IMR-90 (cell line): ENCODE results near the gene ZFP36L2. TPM values are rescaled to one million over a fixed set of nuclear protein-coding genes. Genes with fewer than 3 reads are reported as not detected.

ENCODE experiments used
- ATAC-seq: fragments of 200-7000 bp; cut with Tn5 transposase; 2 replicates; pipeline ENCODE4 v1.9.1; 2020; ENCODE audit warnings: low read depth, mild to moderate bottlenecking, moderate library complexity
- BruUV-seq: library from RNA; stranded (reverse); fragments of 400-500 nt; replicated peaks from 2 replicates; lab custom pipeline; 2021; lab: Mats Ljungman, UMichigan
- CTCF ChIA-PET: fragments of 300-600 bp; formaldehyde crosslinking; extraction: SDS; loops from one replicate; lab custom pipeline; 2021; ENCODE audit warnings: antibody characterized with exemption; lab: Yijun Ruan, JAX
- POLR2A ChIA-PET: fragments of 300-600 bp; sonication (Branson Sonifier 250); formaldehyde crosslinking; loops from one replicate; lab custom pipeline; 2022; ENCODE audit warnings: antibody characterized with exemption; ENCODE audit not compliant: unreplicated experiment; lab: Charles Lee
- DNase-seq: peaks from one replicate; pipeline ENCODE4 v3.0.0; 2013
- H2AFZ ChIP-seq: replicated peaks from 2 replicates; pipeline ENCODE3; 2013; ENCODE audit warnings: low read length, mild to moderate bottlenecking; ENCODE audit not compliant: poor library complexity
- H2AK5ac ChIP-seq: 2 replicates; pipeline ENCODE4 v1.6.1; 2013; ENCODE audit warnings: low read depth, low read length, inconsistent platforms
- H2AK9ac ChIP-seq: replicated peaks from 2 replicates; pipeline ENCODE3; 2013; ENCODE audit warnings: mild to moderate bottlenecking, low read depth, low read length, moderate library complexity; ENCODE audit not compliant: poor library complexity
- H2BK120ac ChIP-seq: 2 replicates; pipeline ENCODE4 v1.6.1; 2013; ENCODE audit warnings: low read depth, low read length, inconsistent platforms
- H2BK15ac ChIP-seq: 3 replicates; pipeline ENCODE4 v1.6.1; 2013; ENCODE audit warnings: low read depth, low read length, inconsistent platforms
- H2BK20ac ChIP-seq: 2 replicates; pipeline ENCODE4 v1.6.1; 2013; ENCODE audit warnings: low read depth, mild to moderate bottlenecking, inconsistent platforms, low read length, moderate library complexity
- H2BK5ac ChIP-seq: 2 replicates; pipeline ENCODE4 v1.6.1; 2013; ENCODE audit warnings: mild to moderate bottlenecking, low read depth, low read length, inconsistent platforms; ENCODE audit not compliant: poor library complexity, severe bottlenecking
- H3K14ac ChIP-seq: replicated peaks from 2 replicates; pipeline ENCODE4 v1.6.1; 2013; ENCODE audit warnings: low read depth, low read length, inconsistent platforms
- H3K18ac ChIP-seq: 2 replicates; pipeline ENCODE4 v1.6.1; 2013; ENCODE audit warnings: low read depth, low read length, control low read depth
- H3K23ac ChIP-seq: 2 replicates; pipeline ENCODE4 v1.6.1; 2013; ENCODE audit warnings: low read depth, low read length, inconsistent platforms
- H3K27ac ChIP-seq: 2 replicates; pipeline ENCODE4 v1.5.1; 2013; ENCODE audit warnings: mild to moderate bottlenecking, control low read depth, low read length; ENCODE audit not compliant: insufficient read depth
- H3K27me3 ChIP-seq: 2 replicates; pipeline ENCODE4 v1.6.1; 2013; ENCODE audit warnings: low read length; ENCODE audit not compliant: control insufficient read depth, insufficient read depth
- H3K36me3 ChIP-seq: 2 replicates; pipeline ENCODE4 v1.6.1; 2013; ENCODE audit warnings: low read length, mixed read lengths; ENCODE audit not compliant: control insufficient read depth, insufficient read depth
- H3K4ac ChIP-seq: 2 replicates; pipeline ENCODE4 v1.6.1; 2013; ENCODE audit warnings: low read depth, low read length, inconsistent platforms
- H3K4me1 ChIP-seq: 2 replicates; pipeline ENCODE4 v1.6.1; 2013; ENCODE audit warnings: low read length, mixed read lengths; ENCODE audit not compliant: control insufficient read depth, insufficient read depth
- H3K4me2 ChIP-seq: 2 replicates; pipeline ENCODE4 v1.6.1; 2013; ENCODE audit warnings: low read depth, mild to moderate bottlenecking, control low read depth, low read length, moderate library complexity
- H3K4me3 ChIP-seq: 2 replicates; pipeline ENCODE4 v1.5.1; 2013; ENCODE audit warnings: low read depth, mild to moderate bottlenecking, control low read depth, low read length, moderate library complexity; ENCODE audit not compliant: insufficient read depth
- H3K56ac ChIP-seq: 2 replicates; pipeline ENCODE4 v1.6.1; 2013; ENCODE audit warnings: low read length, inconsistent platforms; ENCODE audit not compliant: insufficient read depth; ENCODE audit errors: extremely low read depth
- H3K79me1 ChIP-seq, 2 experiments: 2 replicates each; pipeline ENCODE4 v1.6.1; 2013; ENCODE audit warnings: low read length in 2 of 2, inconsistent platforms in 1 of 2, low read depth in 1 of 2
- H3K9ac ChIP-seq: 2 replicates; pipeline ENCODE4 v1.6.1; 2013; ENCODE audit warnings: low read depth, low read length, control low read depth
- H3K9me1 ChIP-seq: 2 replicates; pipeline ENCODE4 v1.6.1; 2013; ENCODE audit warnings: low read length, inconsistent platforms; ENCODE audit not compliant: insufficient read depth
- H3K9me3 ChIP-seq: 2 replicates; pipeline ENCODE4 v1.6.1; 2013; ENCODE audit warnings: low read length; ENCODE audit not compliant: control insufficient read depth, insufficient read depth
- H4K20me1 ChIP-seq: 2 replicates; pipeline ENCODE4 v1.6.1; 2013; ENCODE audit warnings: low read length, inconsistent platforms; ENCODE audit not compliant: insufficient read depth
- H4K5ac ChIP-seq: 2 replicates; pipeline ENCODE4 v1.6.1; 2013; ENCODE audit warnings: mild to moderate bottlenecking, low read depth, low read length, control low read depth
- H4K8ac ChIP-seq, 2 experiments: 2 replicates each; pipeline ENCODE4 v1.6.1; 2013; ENCODE audit warnings: low read depth in 2 of 2, low read length in 2 of 2, control low read depth in 1 of 2, inconsistent platforms in 1 of 2
- H4K91ac ChIP-seq: 2 replicates; pipeline ENCODE4 v1.6.1; 2013; ENCODE audit warnings: low read depth, low read length, inconsistent platforms; ENCODE audit not compliant: insufficient read depth
- BHLHE40 ChIP-seq: fragments of 150-350 bp; IDR thresholded peaks from 2 replicates; pipeline ENCODE4 v1.6.1; 2016; ENCODE audit warnings: mild to moderate bottlenecking, low read depth, low read length
- CEBPB ChIP-seq: IDR thresholded peaks from 2 replicates; pipeline ENCODE4 v1.6.1; 2012; ENCODE audit warnings: low read depth, low read length, improper control_type of control experiment
- CHD1 ChIP-seq: IDR thresholded peaks from 2 replicates; pipeline ENCODE4 v1.6.1; 2012; ENCODE audit warnings: low read depth, low read length, improper control_type of control experiment
- CTCF ChIP-seq: conservative IDR thresholded peaks from 2 replicates; pipeline ENCODE4 v1.5.1; 2012; ENCODE audit warnings: mild to moderate bottlenecking, low read depth, low read length, improper control_type of control experiment
- FOS ChIP-seq: fragments of 150-350 bp; IDR thresholded peaks from 2 replicates; pipeline ENCODE4 v1.6.1; 2016; ENCODE audit warnings: low read depth, low read length
- MAFK ChIP-seq: IDR thresholded peaks from 2 replicates; pipeline ENCODE4 v1.6.1; 2012; ENCODE audit warnings: low read depth, low read length, improper control_type of control experiment
- MAZ ChIP-seq: IDR thresholded peaks from 2 replicates; pipeline ENCODE4 v1.6.1; 2012; ENCODE audit warnings: low read depth, mild to moderate bottlenecking, low read length, improper control_type of control experiment, moderate library complexity, borderline replicate concordance
- MXI1 ChIP-seq: IDR thresholded peaks from 2 replicates; pipeline ENCODE4 v1.6.1; 2012; ENCODE audit warnings: low read depth, mild to moderate bottlenecking, low read length, moderate library complexity, borderline replicate concordance
- NFE2L2 ChIP-seq: fragments of 150-350 bp; IDR thresholded peaks from 2 replicates; pipeline ENCODE4 v1.6.1; 2016; ENCODE audit warnings: low read depth, mild to moderate bottlenecking, low read length
- POLR2A ChIP-seq: IDR thresholded peaks from 2 replicates; pipeline ENCODE4 v1.6.1; 2012; ENCODE audit warnings: mild to moderate bottlenecking, low read depth, low read length
- RCOR1 ChIP-seq: IDR thresholded peaks from 2 replicates; pipeline ENCODE4 v1.6.1; 2012; ENCODE audit warnings: mild to moderate bottlenecking, low read length, improper control_type of control experiment; ENCODE audit not compliant: insufficient replicate concordance
- RFX5 ChIP-seq: IDR thresholded peaks from 2 replicates; pipeline ENCODE4 v1.8.0; 2012; ENCODE audit warnings: low read depth, mild to moderate bottlenecking, low read length, moderate library complexity
- SMC3 ChIP-seq: fragments of 150-350 bp; IDR thresholded peaks from 2 replicates; pipeline ENCODE4 v1.6.1; 2016; ENCODE audit warnings: low read depth, mild to moderate bottlenecking, antibody characterized with exemption, low read length, moderate library complexity
- USF2 ChIP-seq: fragments of 150-350 bp; IDR thresholded peaks from 2 replicates; pipeline ENCODE4 v1.6.1; 2017; ENCODE audit warnings: mild to moderate bottlenecking, antibody characterized with exemption, low read length, low read depth
- WGBS, 2 experiments: methylation state at CpG; one replicate each; pipeline versions ENCODE4 v1.1.5 to v1.1.7; 2013; ENCODE audit warnings: missing lambda C conversion rate in 2 of 2; ENCODE audit not compliant: insufficient read length in 1 of 2; ENCODE audit errors: extremely low coverage in 2 of 2; 5-methylcytosine and 5-hydroxymethylcytosine counted together
- dilution Hi-C: fragments of 300-500 bp; cut with HindIII; formaldehyde crosslinking; loops from one replicate; pipeline ENCODE4 v1.14.3; 2018; ENCODE audit warnings: low sequenced_read_pairs; ENCODE audit not compliant: unreplicated experiment
- in situ Hi-C: fragments of 300-500 bp; cut with MboI; formaldehyde crosslinking; loops from 3 replicates; pipeline ENCODE4 v1.14.3; 2019; ENCODE audit warnings: low sequenced_read_pairs, inconsistent platforms, mixed read lengths
- intact Hi-C: fragments of 100-400 bp; cut with micrococcal nuclease; formaldehyde crosslinking; loops from 2 replicates; pipeline ENCODE4 v1.10.0; 2022
- polyA plus RNA-seq, 3 experiments: library from polyadenylated mRNA; depleted of rRNA; stranded (reverse); fragments of >200 nt; gene quantifications; 2 replicates each; pipeline ENCODE4 v1.2.3, GENCODE V29; 2012; ENCODE audit warnings: low replicate concordance in 1 of 3
- total RNA-seq: library from RNA; depleted of rRNA; stranded (reverse); fragments of >200 nt; gene quantifications from 2 replicates; pipeline ENCODE4 v1.2.3, GENCODE V29; 2012

ZFP36L2 gene
- total and polyA plus RNA-seq, 2 of the 4 experiments (the other 2 are of a cell fraction) = 1.8 to 20.1 TPM

DNA sequence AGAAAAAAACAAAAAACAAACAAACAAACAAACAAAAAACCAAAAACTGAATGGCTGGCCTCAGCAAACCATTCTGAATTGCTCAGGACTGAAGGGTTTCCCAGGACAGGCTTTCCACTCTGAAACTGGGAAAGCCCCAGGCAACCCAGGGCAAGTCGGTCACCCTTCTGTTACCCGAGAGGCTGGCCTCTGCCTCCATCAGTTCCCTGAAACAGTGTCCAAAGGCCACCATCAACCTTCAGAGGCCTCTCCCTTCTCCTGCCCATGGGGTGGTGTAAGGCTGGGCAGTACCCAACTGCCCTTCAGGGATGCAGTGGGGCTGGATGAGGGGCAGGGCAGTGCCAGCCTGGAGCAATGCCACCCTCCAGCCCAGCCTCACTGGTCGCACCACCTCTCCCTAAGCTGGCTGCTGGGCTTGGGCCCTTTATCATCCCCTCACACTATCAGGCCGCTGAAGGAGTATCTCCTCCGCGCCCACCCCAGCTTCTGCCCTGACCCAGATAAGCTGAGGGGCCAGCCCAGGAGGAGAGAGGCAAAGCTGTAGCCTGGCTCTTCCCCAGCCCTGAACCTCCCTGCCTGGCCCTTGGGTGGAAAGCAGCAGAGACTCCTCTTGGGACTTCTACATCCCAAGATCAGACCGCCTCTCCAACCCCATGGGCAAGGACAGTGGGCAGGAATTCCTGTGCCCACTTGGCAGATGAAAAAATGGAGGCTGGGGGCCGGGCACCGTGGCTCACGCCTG lies 35.9 kb downstream of the ZFP36L2 start:
- H3K4ac ChIP-seq = no peak overlapping the region
- H2AFZ ChIP-seq = peak overlapping the region; percentile 23
- ChIA-PET POLR2A (no interaction called here), CTCF (no interaction called here)
- no peak overlapping the region for H3K4me2 ChIP-seq
- dilution Hi-C loops = no loop called here
- in situ Hi-C loops = no loop called here
- H3K4me3 ChIP-seq = no peak overlapping the region
- H2BK15ac ChIP-seq = no peak overlapping the region
- DNase-seq (no peak), ATAC-seq (no peak)
- no peak overlapping the region for H4K5ac ChIP-seq
- intact Hi-C loops = no loop called here
- no peaks in the 10 kb centered on the region; the same call in 1 of the 2 replicates for H3K9me1 ChIP-seq
- H3K18ac ChIP-seq = no peak overlapping the region
- H2BK20ac ChIP-seq = no peak overlapping the region
- no TSS peak for BruUV-seq
- H3K36me3 ChIP-seq = no peaks in the 10 kb centered on the region
- H2BK5ac ChIP-seq = no peak overlapping the region
- no peak overlapping the region for H4K8ac ChIP-seq
- no peak overlapping the region for H3K9ac ChIP-seq
- no peak overlapping the region for H2AK5ac ChIP-seq
- TF ChIP-seq MXI1 = no peak
- no peak for TF ChIP-seq SMC3
- no peak for TF ChIP-seq CTCF
- no peak for TF ChIP-seq POLR2A
- no peak for TF ChIP-seq RCOR1
- no peak for TF ChIP-seq CHD1
- no peak for TF ChIP-seq MAFK
- TF ChIP-seq BHLHE40 = no peak
- no peak for TF ChIP-seq USF2
- no peak for TF ChIP-seq NFE2L2
- no peak for TF ChIP-seq CEBPB
- TF ChIP-seq MAZ = no peak
- TF ChIP-seq FOS = no peak
- TF ChIP-seq RFX5 = no peak
- no peak overlapping the region for H4K91ac ChIP-seq
- WGBS, 2 experiments = 83% methylated on average over 3 of the region's 10 CpGs; no CpG with 5 or more reads in 1 of the 2 experiments
- no peaks in the 10 kb centered on the region for H3K27me3 ChIP-seq
- H3K56ac ChIP-seq = no peak overlapping the region
- H3K4me1 ChIP-seq = no peaks in the 10 kb centered on the region; the same call in 1 of the 2 replicates
- no peak overlapping the region for H3K14ac ChIP-seq
- no peaks in the 10 kb centered on the region for H3K79me1 ChIP-seq
- no peaks in the 10 kb centered on the region for H4K20me1 ChIP-seq
- H2AK9ac ChIP-seq = no peak overlapping the region
- no peak overlapping the region; the same call in 1 of the 2 replicates for H3K27ac ChIP-seq
- H2BK120ac ChIP-seq = no peak overlapping the region
- no peaks in the 10 kb centered on the region for H3K9me3 ChIP-seq
- no peak overlapping the region for H3K23ac ChIP-seq
